K562 (cell line): ENCODE data around the gene KL.

Experiments
- ARID3A ChIP-seq: IDR thresholded peaks from 2 replicates; pipeline ENCODE4 v1.6.1; 2012; ENCODE audit warnings: low read depth, low read length, improper control_type of control experiment, borderline replicate concordance
- CBFA2T3 ChIP-seq: fragments of 450-650 bp; IDR thresholded peaks from 2 replicates; pipeline ENCODE4 v1.6.1; 2017
- EGR1 ChIP-seq: fragments of 450-650 bp; conservative IDR thresholded peaks from 2 replicates; pipeline ENCODE4 v1.6.1; 2017; ENCODE audit warnings: mild to moderate bottlenecking
- HMGN3 ChIP-seq: IDR thresholded peaks from 2 replicates; pipeline ENCODE4 v1.6.1; 2011; ENCODE audit warnings: borderline replicate concordance, low read depth, mild to moderate bottlenecking, mixed read lengths, low read length; ENCODE audit not compliant: insufficient read length; ENCODE audit errors: extremely low read depth
- MAFK ChIP-seq: IDR thresholded peaks from 2 replicates; pipeline ENCODE4 v1.6.1; 2011; ENCODE audit warnings: low read length, improper control_type of control experiment
- MAZ ChIP-seq, 2 experiments: fragments of 450-650 bp in 1 of 2; sonication (generic) in 1 of 2; formaldehyde crosslinking; IDR thresholded peaks in 1 of 2; conservative IDR thresholded peaks in 1 of 2; 2 replicates each; pipeline versions ENCODE4 v1.4.0 to v1.5.0; 2020; ENCODE audit warnings: mild to moderate bottlenecking in 1 of 2, missing genetic modification reagents in 1 of 2
- MTA3 ChIP-seq: fragments of 450-650 bp; formaldehyde crosslinking; IDR thresholded peaks from 2 replicates; pipeline ENCODE4 v1.6.1; 2017; ENCODE audit warnings: mild to moderate bottlenecking, borderline replicate concordance
- MYC ChIP-seq, 2 experiments: fragments of 250-450 bp in 1 of 2; sonication (Bioruptor Pico) in 1 of 2; IDR thresholded peaks; 2 replicates each; pipeline versions ENCODE4 v1.5.1 to v1.6.1; 2012 to 2021; ENCODE audit warnings: low read depth in 2 of 2, borderline replicate concordance in 1 of 2, improper control_type of control experiment in 1 of 2, low read length in 1 of 2, mild to moderate bottlenecking in 1 of 2, moderate library complexity in 1 of 2
- NFYB ChIP-seq: IDR thresholded peaks from 2 replicates; pipeline ENCODE4 v1.6.1; 2011; ENCODE audit warnings: mild to moderate bottlenecking, moderate library complexity; ENCODE audit not compliant: insufficient read length; ENCODE audit errors: extremely low read depth
- XRCC4 ChIP-seq: IDR thresholded peaks from one replicate; pipeline ENCODE4 v1.6.1; 2011; ENCODE audit not compliant: insufficient read depth, insufficient read length; ENCODE audit errors: extremely low read depth
- ZNF140 ChIP-seq: fragments of 250-450 bp; sonication (Bioruptor Pico); IDR thresholded peaks from 2 replicates; pipeline ENCODE4 v1.8.0; 2021; ENCODE audit warnings: moderate library complexity, mild to moderate bottlenecking, inconsistent platforms
- ZNF316 ChIP-seq: fragments of 450-650 bp; IDR thresholded peaks from 2 replicates; pipeline ENCODE4 v1.6.1; 2016
- TF ChIP-seq, protein P1 (sequence below): fragments of 450-650 bp; IDR thresholded peaks from 2 replicates; pipeline ENCODE4 v1.6.1; 2016; ENCODE audit warnings: mild to moderate bottlenecking

GRCh38 chr13:33115274-33115673 is 99.1 kb downstream of the KL start:
- TF ChIP-seq ZNF316 (no peak), MAFK (no peak), CBFA2T3 (no peak), ARID3A (no peak), ZNF140 (CRISPR knock-in tag) (no peak), HMGN3 (no peak), MAZ (CRISPR knock-in tag; conservative IDR thresholded peaks at IDR 0.05 in 1 of 2, IDR thresholded peaks at IDR 0.05 in 1 of 2) (no peak), XRCC4 (no peak), MTA3 (no peak), MYC (IDR thresholded peaks at IDR 0.05; ENCODE audit: low read depth, low read length) (no peak), MYC (CRISPR knock-in tag; IDR thresholded peaks at IDR 0.05; ENCODE audit: borderline replicate concordance, low read depth) (no peak), EGR1 (no peak), NFYB (no peak)
- TF ChIP-seq, protein P1, sequence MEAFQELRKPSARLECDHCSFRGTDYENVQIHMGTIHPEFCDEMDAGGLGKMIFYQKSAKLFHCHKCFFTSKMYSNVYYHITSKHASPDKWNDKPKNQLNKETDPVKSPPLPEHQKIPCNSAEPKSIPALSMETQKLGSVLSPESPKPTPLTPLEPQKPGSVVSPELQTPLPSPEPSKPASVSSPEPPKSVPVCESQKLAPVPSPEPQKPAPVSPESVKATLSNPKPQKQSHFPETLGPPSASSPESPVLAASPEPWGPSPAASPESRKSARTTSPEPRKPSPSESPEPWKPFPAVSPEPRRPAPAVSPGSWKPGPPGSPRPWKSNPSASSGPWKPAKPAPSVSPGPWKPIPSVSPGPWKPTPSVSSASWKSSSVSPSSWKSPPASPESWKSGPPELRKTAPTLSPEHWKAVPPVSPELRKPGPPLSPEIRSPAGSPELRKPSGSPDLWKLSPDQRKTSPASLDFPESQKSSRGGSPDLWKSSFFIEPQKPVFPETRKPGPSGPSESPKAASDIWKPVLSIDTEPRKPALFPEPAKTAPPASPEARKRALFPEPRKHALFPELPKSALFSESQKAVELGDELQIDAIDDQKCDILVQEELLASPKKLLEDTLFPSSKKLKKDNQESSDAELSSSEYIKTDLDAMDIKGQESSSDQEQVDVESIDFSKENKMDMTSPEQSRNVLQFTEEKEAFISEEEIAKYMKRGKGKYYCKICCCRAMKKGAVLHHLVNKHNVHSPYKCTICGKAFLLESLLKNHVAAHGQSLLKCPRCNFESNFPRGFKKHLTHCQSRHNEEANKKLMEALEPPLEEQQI, result no peak
